Fibroblast of skin of scalp (primary cell): ENCODE measurements around the gene THOP1.

Experiments
- DNase-seq: peaks from one replicate; pipeline ENCODE4 v3.0.0-alpha.2; 2013

THOP1 gene

DNA sequence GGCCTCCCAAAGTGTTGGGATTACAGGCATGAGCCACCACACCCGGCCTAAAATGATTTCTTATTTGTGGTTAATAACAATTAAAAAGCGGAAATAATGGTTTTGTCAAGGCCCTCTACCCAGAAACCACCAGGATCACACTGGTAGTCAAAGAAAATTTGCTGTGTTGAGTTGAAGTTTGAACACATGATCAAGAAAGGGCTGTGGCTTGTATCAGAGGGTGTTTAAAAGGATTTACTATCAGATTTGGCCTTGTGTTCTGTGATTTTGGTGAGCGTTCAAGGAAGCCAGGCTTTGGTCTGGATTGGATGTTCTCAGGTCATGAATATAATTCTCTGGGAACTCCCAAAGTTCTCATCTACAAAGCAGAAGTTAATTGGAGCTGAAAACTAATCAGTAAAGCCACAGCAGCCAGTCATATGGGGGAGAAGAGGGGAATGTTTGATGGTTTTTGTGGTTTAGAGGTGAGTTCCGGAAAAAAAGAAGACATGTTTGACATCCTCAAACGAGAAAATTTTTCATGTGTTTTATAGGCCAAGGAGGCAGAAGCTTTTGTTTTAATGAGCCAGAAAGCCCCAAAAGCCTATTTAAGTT lies 71.3 kb downstream of the THOP1 start:
- no peak for DNase-seq

DNA sequence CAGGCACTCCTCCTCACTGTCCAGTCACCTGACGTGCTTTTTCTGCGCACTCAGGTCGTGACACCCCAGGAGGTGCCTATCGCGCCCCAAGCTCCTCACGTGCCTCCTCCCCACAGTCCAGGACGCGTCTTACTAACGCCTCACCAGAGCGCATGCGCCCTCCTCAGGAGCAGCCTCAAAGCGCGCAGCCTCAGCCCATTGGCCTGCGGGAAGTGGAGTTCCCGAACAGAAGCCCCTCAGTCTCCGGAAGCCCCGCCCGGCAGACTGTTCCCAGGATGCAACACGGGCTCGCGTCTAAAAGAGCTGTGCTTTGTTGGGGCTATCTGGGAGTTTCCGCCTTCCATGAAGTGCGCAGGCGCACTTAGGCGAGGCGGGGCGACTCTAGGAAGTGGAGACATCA lies 73.6 kb downstream of the THOP1 start:
- no peak for DNase-seq

DNA sequence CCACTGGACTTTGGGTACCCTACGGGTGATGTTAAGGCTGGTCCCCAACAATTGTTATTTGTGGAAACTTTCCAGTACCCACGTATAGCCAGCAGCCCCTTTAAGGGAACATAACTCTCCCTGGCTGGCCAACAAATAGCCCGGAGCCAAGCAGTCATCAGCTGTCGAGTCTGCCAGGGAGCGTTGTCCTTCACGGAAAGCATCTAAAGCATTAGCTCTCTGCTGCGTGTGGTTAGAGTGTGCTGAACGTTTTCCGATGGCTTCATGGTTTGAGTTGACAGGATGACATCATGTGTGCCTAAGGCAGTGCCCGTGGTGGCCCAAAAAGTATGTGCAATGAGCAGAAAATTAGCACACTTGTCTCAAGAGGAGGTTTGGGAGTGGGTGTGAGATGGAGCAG lies 78.5 kb downstream of the THOP1 start:
- no peak for DNase-seq
